Stimulated activated CD8-positive, alpha-beta memory T cell treated with anti-CD3 and anti-CD28 coated beads, Interleukin-7, amount 100 ng/mL, for 4 hours (primary cell): ENCODE measurements around the gene POLR2B.
"Not testable (repeated sequence)": the region's sequence is repeated elsewhere in the genome, so short reads cannot be mapped to it uniquely, and the experiment has no call there.

Source experiments
- DNase-seq, 2 donors: peaks; one replicate each; pipeline ENCODE4 v3.0.0-alpha.2; 2020; ENCODE audit warnings: low read depth in 2 of 2

The POLR2B gene

DNA sequence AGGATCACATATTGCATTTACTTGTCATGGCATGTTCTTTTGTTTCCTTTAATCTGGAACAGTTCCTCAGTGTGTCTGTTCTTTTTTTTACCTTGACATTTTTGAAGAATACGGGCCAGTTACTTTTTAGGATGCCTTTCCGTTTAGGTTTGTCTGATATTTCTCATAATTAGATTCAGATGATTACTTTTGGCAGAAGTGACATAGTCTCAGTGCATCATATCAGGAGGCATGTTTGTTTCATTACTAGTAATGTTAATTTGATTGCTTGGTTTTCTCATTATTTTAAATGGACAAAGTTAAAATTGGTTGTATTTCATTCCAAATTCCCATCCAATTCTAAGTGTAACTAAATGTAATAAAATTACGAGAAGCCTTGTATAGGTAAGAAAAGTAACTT lies 8.3 kb downstream of the POLR2B start:
- no peak for DNase-seq

DNA sequence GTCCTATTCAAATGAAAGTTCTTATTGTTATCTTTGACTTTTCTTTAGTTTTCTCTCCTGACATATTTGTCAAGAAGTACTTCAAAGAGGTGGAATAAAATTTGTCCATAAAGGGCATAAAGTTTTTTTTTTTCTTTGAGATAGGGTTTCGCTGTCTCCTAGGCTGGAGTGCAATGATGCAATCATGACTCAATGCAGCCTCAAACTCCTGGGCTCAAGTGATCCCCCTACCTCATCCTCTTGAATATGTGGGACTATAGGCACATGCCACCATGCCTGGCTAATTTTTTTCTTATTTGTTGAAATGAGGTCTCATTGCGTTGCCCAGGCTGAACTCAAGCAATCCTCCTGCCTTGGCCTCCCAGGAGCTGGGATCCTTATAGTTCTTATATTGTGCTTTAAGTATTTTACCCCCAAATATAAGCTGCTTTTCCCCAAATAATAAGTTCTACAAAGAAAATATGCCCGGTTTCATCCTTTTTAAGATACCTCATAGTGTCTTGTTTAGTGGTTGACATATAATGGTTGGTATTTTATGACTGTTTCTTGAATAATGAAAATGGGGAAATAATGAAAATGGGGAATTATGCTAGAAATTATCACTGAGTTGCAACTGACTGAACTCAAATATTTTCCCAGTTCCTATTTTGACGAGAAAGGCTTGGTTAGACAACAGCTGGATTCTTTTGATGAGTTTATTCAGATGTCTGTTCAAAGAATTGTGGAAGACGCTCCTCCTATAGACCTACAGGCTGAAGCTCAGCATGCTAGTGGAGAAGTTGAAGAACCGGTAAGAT lies 11.6 kb downstream of the POLR2B start:
- no peak for DNase-seq

DNA sequence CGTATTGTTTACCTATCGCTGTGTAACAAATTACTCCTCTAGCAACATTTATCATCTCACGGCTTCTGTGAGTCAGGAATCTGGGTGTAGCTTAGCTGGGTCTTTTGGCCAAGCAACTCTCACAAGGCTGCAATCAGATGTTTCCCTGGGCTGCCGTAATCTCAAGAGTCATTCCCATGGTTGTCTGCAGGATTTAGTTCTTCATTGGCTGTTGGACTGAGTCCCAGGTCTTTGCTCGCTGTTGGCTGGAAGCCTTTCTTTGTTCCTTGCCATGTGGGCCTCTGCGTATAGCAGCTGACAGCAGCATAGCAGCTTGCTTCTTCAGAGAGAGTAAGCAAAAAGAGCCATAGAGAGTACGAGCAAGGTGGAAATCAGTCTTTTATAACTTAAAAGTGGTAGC lies 16.8 kb downstream of the POLR2B start:
- no peak for DNase-seq

DNA sequence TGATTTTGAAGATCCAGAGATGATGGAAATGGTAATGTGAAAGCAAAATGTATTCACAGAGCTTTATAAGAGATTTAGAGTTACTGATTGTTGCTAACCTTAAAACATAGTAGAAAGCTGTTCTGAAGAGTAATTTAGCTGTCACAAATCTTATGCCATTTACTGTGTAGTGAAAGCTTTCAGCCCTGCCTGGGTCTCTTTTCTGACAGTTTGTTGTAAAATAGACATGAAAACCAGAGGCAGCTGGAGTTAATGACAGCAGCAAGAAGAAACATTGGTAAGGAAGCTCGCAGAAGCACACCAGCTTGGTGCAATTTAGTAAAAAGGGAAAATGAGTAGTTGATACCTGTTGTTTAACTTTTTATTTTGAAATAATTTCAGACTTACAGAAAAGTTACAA lies 21.1 kb downstream of the POLR2B start:
- DNase-seq, result no peak

DNA sequence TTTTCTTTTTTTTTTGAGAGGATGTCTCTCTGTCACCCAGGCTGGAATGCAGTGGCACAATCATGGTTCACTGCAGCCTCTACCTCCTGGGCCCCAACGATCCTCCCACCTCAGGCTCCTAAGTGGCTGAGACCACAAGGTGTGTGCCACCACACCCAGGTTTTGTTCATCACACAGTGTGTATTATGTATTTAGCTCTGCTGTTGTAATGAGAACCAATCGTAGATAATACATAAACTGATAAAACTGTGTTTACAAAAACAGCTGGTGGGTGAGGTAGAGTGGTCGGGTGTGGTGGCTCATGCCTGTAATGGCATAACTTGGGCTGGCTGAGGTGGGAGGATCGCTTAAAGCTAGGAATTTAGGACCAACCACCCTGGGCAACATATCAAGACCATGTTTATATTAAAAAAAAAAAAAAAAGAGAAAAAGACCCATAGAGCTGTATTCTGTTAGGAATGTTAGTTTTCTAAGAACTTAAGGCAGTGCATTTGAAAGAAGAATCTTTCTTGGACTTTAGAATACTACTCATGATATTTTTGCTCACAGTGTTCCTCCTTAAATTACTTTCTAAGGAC lies 34.9 kb downstream of the POLR2B start:
- no peak for DNase-seq

DNA sequence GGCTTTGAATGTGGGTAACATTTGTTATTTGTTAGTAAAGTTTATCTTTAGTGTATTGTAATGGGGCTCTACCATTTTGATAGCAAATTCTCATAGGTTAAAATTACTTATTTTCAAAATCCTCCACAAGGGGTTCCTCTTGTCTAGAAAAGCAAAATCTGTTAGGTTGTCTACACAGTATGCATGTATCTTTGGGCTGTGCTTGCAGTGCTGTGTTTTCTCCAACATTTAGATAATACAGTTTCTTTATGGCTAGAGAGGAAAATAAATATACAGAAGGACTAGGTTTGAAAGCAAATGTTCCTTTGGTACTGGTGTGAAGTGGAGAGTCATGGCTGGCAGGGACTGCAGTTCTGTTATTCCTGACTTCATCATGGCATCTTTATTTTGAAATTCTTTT lies 40.3 kb downstream of the POLR2B start:
- DNase-seq, result no peak

DNA sequence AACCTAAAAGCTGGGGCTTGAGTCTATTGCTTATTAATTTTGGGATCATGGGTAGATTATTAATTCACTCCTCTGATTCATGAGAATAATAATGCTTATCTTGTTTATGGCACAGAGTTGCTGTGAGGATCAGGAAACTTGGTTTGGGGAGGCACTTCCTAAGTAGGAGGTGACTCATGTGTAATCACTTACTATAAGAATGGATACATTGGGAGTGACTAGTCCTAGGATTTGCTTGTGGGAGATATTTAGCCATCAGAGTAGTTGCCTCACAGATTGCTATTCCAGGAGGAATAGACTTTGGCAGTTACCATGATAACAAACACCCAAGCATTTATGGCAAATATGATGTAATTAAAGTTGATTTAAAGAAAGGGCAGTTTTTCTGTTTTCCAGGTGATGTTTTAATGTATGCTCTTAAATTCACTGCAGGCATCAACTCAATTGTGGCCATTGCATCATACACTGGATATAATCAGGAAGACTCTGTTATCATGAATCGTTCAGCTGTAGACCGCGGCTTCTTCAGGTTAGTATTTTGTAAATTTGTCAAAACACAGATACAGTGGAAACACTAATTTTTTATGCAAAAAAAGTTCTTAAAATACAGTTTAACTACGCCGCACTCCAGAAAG lies 41.9 kb downstream of the POLR2B start:
- DNase-seq, result no peak

DNA sequence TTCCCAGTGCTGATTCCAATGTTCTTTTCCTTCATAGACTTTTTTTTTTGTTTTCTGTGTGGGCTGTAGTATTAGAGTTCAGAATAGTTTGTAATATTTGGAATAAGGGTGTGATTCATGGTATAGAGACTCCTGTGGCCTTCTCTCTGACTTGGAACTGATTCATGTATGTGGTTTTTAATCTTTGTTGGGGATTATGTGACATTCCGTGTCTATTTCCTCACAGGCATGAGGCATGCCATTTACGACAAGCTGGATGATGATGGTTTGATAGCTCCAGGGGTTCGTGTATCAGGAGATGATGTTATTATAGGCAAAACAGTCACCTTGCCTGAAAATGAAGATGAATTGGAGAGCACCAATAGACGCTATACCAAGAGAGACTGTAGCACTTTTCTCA lies 44.4 kb downstream of the POLR2B start:
- no peak for DNase-seq

DNA sequence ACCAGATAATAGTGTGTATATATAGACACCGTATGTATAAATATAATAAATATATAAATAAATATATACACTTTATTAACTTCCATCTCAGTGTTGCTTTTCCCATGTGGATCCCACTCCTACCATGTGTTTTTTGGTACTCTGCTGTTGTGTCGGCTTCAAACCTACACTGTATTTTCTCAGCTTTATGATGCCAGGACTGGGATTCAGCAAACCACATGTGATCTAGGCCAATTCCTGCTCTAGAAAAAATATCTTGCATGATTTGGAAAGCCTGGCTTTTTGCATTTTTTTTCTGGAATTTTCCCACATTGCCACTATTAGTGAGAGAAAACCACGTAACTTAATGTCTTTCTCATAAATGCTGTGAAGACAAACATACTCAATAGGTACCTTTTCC lies 55.8 kb downstream of the POLR2B start:
- DNase-seq, result no peak

DNA sequence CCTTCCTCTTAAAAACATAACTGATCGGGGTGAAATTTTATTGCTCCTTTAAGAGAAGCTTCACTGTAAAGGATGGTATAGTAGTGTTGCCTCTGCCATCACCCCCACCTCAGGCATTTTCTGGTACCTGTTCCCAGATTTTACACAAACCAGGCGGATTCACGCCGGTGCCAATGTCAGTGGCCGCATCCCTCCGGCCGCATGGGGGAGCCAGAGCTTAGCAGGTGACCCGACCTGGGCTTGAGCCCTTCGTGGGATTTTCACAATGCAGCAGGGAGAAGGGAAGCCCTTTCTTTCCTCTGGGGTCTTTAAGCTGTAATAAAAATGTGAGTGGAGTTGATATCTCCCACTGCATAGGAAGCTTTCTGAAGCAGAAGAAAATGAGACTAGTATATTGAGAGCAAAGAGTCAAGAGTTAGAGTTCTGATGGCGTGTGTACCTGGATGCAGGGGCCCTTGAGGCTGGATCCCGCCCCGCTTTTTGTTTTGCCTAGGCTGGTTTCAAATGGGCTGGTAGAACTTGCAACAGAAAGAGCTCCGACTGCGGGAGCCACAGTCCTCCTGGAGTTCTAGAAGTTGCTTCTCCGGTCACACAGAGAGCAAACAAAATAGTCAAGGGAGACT lies 59.4 kb downstream of the POLR2B start:
- DNase-seq, result no peak

DNA sequence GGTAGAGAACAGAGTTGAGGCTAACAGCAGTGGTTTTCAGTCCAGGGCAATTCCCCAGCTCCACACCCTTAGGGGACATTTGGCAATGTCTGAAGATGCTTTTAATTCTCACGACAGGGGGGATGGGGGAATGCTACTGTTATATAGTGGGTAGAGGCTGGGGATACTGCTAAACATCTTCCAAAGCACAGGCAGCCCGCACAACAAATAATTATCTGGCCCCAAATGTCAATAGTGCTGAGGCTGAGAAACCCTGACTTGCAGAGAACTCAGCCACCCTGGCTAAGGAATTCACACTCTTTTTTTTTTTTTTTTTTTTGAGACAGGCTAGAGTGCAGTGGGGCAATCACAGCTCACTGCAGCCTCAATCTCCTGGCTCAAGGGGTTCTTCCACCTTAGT lies 60.6 kb downstream of the POLR2B start:
- no peak for DNase-seq

DNA sequence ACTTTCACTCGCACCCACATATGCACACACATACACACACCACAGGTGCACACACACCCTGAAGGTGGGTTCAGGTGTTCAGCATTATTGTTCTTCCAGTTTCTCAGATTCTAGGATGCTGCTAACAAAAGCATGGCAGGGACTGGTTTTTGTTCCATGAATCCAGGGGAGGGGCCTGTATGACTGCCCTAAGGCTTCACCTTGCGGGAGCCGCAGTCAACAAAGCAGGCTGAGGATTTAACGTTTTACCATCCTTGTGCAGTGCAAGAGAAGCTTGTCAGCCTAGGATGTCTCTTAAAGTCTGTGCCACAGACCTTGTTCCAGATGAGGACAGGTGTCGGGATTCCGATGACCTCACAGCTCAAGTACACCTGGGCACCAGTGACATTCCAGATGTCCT lies 61.8 kb downstream of the POLR2B start:
- DNase-seq, result no peak

DNA sequence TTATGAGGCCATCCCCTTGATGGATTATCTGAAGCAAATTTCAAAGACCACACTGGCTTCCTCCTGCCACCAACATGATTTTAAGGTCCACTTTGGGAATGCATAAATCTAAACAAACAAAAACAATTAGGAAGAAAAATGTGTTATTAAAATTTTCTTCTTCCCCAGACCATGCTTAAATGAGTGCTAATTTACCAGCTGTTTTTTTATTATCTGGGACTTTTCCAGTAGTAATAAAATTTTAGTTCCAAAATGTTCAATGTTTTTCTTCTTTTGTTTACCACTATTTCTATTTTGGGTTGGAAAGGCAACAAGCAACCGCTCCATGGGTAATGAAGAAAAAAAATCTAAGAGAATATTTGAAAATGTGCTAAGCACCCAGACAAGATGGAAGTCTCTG lies 62.3 kb downstream of the POLR2B start:
- DNase-seq, result no peak

DNA sequence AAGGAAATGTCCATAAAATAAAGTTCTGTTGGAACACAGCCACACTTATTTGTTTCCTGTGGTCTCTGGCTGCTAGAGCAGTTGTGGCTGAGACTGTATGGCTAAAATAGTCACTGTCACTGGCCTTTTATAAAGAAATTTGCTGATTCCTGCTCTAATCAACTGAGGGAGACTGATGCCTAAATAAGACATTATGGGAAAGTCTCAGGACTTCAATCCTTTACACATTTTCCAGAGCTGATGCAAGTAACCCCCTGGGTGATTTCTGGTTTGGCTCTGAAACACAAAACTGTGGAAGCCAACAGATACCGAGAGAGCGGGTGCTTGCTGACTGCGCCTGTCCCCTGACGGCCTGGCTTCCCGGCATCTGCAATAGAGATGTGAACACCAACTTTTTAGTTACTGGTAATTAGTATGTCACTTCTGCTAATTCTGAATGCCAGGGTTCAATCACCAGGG lies 64.0 kb downstream of the POLR2B start:
- no peak for DNase-seq

DNA sequence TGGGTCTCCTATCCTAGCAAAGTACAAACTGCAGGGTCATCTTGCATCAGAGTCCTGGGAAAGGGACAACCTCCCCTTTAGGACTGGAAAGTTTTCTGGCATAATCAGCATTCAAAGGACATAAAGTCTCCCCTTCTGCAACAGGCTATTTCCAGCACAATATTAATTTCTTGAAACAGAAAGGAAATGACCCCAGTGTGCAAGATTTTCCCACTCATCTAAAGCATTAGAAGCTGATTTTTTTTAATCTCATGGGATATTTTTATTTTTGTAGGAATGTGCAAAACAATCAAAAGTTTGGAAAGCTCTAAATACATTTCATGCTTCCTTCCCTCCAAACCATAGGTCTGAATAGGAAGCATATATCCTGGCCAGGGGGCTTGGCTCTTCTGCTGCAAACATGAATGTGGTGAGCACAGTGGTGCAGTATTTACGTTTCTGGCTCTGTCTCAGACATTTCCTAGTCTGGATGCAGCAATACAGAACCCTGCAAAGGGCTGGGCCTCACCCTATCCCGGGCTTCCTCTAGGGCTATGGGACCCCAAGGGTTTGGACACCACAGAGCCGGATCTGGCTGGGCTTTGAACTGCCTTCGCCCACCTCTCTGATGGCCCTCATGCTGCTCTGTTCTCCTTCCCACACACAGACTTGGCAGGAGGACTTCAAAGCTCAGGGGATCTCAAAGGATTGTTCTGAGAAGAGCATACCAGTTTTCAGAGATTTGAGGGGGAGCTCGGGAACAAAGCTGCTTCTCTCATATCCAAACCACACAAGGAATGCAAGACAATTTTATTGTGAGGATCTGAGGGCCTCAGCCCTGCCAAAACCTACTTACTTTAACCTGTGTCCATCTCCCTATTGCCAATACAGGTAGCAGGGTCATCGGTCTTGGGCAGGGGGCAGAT lies 64.9 kb downstream of the POLR2B start:
- DNase-seq, result no peak

DNA sequence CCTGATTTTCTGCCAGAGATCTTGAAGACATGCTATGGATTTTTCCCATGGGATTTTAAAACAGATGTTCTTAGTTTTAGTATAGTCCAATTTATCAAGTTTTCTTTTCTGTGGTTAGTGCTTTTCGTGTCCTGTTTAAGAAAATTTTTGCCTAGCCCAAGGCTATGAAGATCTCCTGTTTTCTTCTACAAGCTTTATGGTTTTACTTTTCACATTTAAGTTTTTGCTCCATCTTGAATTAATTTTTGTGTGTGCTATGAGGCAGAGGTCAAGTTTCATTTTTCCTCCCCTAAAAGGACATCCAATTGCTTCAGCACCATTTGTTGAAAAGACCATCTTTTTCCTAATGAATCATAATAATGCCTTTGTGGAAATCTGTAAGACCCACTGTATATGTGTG lies 65.6 kb downstream of the POLR2B start:
- DNase-seq, result no peak

DNA sequence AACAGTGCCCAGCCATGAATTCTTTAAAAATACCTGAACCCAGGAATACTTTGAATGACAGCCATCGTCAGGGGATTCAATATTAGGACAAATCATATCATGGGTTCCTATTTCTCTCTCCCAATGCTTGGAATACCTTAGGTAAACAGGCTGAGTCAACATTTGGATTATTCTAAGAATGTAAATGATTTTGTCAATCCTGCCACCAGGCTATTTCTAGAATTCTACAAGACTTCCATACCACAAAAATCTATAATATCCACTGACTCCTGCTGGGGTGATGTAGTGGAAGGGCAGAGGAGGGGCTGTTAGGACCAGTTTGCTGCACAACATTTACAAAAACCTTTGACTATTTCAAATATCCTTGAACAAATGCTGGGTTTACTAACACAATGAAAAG lies 66.3 kb downstream of the POLR2B start:
- DNase-seq, result no peak

DNA sequence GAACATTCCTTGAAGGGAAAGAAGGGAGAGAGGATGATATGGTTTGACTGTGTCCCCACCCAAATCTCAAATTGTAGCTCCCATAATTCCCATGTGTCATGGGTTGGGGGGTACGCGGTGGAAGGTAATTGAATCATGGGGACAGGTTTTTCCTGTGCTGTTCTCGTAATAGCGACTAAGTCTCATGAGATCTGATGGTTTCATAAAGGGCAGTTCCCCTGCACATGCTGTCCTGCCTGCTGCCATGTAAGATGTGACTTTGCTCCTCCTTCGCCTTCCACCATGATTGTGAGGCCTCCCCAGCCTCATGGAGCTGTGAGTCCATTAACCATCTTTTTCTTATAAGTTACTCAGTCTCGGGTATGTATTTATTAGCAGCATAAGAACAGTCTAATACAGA lies 68.3 kb downstream of the POLR2B start:
- not testable (repeated sequence) for DNase-seq

DNA sequence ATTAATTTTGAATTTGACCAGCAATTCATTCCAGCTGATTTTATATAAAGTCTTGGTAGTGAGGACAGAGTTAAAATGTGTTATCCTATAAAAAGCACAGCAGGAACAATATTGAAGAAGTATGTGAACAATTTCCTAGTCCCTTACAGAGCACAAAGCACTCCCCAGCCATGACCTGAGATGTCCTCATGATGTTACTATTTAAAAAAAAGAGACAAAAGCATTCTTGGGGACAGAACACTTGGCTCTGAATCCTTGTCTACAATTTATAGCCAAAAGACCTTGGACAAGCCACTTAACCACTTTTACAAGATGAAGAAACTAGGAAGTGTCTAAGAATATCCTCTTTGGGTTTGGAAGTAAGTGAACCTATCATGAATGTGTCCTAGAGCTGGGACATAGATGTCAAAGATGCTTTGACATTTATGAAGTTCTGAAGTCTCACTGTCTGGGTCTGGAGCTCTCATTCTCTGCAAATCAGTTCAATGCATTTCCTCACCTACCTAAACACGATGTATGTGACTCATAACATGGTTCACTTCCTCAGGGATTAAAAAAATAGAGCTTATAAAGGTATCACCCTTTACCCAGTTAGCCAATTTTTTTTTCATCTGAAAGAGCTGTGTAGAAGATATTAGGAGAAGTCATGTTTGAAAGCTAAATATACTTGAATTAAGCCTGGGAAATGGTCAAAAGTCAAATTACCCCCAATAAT lies 70.1 kb downstream of the POLR2B start:
- DNase-seq, result no peak

DNA sequence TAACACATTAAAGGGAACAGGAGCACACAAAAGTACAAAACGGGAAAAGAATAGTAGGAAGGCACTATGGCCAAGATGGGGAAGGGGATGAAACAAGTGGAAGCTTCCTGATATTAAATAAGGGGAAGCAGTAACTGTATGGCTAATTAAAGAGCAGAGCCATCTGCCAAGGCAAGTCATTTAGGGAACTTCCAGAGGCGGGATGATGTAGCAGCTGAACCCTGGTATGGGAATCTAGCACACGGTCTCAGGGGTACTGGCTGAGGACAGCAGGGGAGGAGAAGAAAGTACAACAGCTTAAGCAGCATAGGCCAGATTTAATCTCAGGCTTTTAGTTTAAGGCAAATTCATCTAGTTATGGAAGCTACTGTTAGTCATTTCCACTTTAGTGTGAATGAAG lies 72.4 kb downstream of the POLR2B start:
- no peak for DNase-seq

DNA sequence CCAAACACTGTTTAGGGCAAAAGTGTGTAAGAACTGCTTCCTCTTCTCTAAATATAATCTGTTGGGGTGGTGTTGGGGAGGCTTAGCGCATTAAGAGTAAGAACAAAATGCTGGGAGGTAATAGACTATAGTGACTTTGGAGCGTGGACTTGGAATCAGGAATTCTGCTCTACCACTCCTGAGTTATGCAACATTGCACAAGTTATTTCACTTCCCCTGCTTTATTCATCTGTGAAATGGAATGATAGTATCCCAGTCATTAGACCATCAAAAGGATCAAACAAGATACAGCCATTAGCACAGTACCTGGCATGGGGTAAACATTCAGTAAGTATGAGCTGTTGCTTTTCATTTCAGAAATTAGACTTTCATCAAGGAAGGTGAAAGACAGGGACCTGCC lies 72.8 kb downstream of the POLR2B start:
- DNase-seq, result no peak
